GM21447 (cell line): ENCODE measurements around the gene URGCP.

ENCODE experiments used
- ATAC-seq: cut with Tn5 transposase; IDR thresholded peaks from one replicate; pipeline ENCODE4 v1.9.1; 2021; ENCODE audit not compliant: unreplicated experiment

URGCP gene

GRCh38 chr7:43876976-43877745 lies 29.2 kb downstream of the URGCP start:
- ATAC-seq: no peak

GRCh38 chr7:43876241-43876640 lies 30.2 kb downstream of the URGCP start:
- ATAC-seq: no peak

DNA sequence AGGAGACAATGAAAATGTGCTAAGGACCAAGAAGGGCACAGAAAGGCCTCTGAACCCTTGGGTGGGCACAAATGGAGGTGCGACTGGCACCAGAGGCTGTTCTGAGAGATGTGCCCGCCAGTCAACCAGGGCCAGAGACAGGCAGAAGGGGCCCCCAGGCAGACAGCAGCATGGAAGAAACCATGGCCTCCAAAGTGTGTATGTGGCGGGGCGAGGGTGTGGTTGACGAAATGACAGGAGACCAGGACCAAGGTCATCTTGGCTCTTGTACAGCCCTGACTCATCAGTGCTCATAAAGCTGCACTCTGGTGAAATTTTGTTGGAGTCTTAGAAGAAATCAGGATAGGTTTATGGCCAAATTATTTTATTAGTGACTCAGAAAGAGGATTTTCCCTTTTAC lies 33.1 kb downstream of the URGCP start:
- no peak for ATAC-seq

- ATAC-seq: no peak
Observed at GRCh38 chr7:43872406-43873110, 33.8 kb downstream of the URGCP start.

- ATAC-seq: no peak
Observed at GRCh38 chr7:43871064-43871463, 35.3 kb downstream of the URGCP start.

DNA sequence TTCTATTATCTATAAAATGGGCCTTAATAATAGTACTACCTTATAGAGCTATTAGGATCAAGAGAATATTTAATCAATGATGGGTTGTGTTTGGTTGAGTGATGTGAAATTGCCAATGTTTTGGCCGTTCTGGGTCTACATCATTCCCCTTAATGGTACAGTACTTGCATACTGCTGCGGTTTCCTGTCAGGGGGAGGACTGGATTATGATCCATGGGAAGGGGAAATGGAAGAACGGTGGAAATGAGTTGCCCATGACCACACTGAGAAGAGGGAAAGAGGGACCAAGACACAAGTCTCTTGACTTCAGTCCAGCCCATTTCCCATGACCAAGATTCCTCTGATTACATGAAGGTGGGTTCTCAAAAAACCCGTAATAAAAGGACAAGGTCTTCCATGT lies 36.1 kb downstream of the URGCP start:
- ATAC-seq: no peak

- ATAC-seq: peak; percentile 15
Observed at GRCh38 chr7:43869867-43870240, 36.5 kb downstream of the URGCP start.

DNA sequence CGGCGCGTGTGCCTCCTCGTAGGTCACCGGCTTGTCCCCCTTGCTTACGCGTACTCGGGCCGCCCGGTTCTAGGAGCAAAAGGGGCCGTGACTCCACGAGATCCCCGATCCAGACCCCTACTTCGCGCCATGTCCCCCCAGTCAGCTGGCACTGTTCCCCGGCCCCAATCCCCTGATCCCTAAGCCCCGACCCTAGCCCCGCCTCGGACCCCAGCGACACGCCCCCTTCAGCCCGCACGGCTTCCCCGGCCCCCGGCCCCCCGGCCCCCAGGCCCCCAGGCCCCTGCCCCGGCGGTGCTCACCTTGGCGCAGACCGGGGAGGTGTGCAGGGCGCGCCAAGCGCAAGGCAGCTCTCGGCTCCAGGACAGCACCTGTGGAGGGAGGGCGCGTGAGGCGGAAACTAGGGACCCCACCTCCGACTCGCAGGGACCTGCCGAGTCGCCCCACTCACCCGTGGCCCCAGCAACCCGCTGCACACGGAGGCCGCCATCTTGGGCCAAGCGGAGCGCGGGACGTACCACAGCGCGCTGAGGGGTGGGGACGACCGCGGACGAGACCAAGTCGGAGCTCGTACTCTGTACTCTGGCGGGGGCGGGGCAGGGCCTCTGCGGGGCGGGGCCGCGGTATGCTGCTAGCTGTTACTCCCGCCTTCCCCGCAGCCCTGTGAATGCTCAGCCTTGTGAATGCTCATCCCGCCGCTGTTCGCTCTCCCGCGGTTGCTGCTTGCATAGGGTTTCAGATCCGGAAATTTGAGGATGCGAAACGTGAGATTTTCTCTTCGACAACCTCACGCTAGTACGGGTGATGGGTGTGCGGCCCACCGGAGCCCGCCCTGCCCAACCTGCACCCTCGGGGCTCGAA lies 37.2 kb downstream of the URGCP start, which contains the start of gene MRPS24:
Gene MRPS24 (minus strand): TSS at position 512 of the 861 bp plus-strand sequence. CDS start 22 bp downstream, at position 490.
- ATAC-seq: peak; percentile 87

- ATAC-seq: peak; percentile 24
Observed at GRCh38 chr7:43868681-43869005, 37.8 kb downstream of the URGCP start.

DNA sequence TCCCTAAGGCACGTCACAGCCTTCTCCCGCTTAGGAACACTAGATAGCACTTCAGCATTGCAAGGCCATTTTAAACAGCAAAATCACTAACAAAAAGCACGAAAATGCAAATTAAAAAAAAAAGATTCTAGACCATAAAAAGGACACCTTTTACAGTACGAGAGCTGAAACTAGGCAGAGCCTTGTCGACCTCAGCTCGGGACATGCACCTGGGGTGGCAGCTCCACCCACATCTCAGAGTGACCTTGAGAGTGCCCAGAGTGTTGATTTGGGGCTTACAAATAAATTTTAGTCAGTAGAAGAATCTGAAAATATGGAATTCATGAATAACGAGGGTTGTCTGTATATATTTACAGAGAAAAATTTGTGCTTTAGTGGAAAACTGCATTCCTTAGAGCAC lies 38.2 kb downstream of the URGCP start:
- ATAC-seq: no peak

DNA sequence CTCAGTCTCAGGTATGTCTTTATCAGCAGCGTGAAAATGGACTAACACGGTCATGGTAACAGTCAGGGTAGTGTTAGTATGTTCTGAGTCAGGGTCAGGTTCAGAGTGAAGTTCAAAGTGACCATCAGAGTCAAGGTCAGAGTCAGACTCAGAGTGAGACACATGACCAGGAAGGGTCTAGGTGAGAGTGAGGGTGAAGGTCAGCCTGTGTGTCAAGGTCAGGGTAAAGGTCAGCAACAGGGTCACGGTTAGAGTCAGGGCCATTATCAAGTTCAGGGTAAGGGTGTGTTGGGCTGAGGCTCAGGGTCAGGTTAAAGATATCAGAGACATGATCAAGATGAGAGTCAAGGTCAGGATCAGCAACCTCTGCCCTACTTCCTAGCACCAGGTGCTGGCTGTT lies 41.1 kb downstream of the URGCP start:
- no peak for ATAC-seq

GRCh38 chr7:43864126-43864525 lies 42.3 kb downstream of the URGCP start:
- no peak for ATAC-seq

- ATAC-seq: no peak
Observed at GRCh38 chr7:43856996-43857395, 49.4 kb downstream of the URGCP start.

DNA sequence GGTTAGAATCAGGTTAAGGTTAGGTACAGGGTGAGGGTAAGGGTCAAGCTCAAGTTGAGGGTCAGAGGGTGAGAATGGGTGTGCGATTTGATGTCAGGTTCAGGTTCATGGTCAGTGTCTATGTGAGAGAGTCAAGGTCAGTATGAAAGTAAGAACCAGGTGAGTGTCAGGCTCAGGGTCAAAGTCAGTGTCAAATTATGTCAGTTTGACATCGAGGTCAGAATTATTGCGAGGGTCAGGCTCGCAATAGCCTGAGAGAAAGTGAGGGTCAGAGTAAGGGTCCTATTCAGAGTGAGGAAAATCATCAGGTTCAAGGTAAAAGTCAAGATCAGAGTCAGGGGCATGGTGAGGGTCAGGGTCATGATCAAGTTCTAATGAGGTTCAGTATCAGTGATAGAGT lies 50.1 kb downstream of the URGCP start:
- ATAC-seq: no peak

DNA sequence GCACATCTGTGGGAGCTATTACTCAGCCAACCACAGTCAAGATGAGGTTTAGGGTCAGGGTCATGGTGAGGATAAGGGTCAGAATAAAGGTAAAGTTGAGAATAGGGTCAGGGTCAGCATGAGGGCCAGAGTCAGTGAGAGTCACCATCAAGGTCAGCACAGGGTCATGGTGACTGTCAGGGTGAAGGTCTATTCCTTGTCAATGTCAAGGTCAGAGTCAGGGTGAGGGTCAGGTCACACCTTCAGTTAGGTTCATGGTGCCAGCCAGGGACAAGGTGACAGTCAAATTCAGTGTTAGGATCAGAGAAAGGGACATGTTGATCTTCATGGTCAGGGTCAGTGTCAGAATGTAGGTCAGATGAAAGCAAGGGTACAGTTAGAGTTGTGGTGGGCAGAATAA lies 51.2 kb downstream of the URGCP start:
- no peak for ATAC-seq

- ATAC-seq: no peak
Observed at GRCh38 chr7:43851805-43852204, 54.6 kb downstream of the URGCP start.

GRCh38 chr7:43850348-43851116 lies 55.9 kb downstream of the URGCP start:
- no peak for ATAC-seq

DNA sequence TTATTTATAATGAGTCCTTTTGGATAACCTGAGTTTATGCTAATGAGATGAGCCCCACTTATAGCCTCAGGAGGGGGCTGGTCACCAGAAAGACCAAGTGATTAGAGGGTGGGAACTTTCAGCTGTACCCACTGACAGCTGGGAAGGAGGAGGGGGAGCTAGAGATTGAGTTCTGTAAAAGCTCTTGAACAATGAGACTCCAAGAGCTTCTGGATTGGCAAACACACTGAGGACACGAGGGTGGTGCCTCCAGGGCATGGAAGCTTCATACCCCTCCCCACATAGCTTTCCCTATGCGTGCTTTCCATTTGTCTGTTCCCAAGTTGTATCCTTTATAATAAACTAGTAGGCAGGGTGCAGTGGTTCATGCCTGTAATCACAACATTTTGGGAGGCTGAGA lies 57.3 kb downstream of the URGCP start:
- no peak for ATAC-seq

DNA sequence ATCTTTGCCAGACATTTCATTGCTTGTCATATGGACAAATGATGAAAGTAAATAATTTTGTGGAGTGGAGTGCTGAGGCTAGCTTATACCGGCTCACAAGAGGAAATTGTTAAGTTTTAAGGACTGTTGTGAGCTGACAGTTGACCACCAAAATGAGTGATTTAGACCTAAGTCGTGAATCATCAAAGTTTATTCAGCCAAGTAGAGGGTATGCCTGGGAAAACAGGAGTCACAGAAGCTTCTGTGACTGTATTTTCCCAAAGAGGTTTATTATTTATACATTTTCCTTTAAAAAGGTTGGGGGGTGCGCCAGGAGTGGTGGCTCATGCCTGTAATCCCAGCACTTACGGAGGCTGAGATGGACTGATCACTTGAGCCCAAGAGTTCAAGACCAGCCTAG lies 58.9 kb downstream of the URGCP start:
- ATAC-seq: no peak

DNA sequence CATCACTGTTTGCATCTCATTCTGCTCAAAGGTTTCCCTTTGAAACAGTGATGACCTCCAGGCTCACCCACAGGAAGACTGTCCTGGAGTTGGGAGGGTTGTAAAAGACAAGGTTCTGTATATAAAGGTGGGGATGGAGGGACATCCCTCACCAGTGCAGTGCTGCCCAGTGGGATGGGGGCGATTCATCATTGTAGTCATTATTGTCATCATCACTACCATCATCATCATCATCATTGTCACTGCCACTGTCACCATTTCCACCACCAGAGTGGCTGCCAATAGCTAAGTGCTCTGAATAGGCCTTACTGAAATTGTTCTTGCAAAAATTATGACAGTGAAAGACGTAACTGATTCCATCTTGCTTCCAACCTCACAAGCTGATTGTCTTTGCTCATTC lies 61.7 kb downstream of the URGCP start:
- no peak for ATAC-seq

GRCh38 chr7:43844257-43844656 lies 62.1 kb downstream of the URGCP start:
- no peak for ATAC-seq
